HG03432 (cell line): Measurements from ENCODE around the gene MRPL34.

ENCODE experiments used
- ATAC-seq: cut with Tn5 transposase; IDR thresholded peaks from one replicate; pipeline ENCODE4 v1.9.1; 2021; ENCODE audit warnings: mild to moderate bottlenecking, moderate library complexity; ENCODE audit not compliant: unreplicated experiment

The MRPL34 gene

DNA sequence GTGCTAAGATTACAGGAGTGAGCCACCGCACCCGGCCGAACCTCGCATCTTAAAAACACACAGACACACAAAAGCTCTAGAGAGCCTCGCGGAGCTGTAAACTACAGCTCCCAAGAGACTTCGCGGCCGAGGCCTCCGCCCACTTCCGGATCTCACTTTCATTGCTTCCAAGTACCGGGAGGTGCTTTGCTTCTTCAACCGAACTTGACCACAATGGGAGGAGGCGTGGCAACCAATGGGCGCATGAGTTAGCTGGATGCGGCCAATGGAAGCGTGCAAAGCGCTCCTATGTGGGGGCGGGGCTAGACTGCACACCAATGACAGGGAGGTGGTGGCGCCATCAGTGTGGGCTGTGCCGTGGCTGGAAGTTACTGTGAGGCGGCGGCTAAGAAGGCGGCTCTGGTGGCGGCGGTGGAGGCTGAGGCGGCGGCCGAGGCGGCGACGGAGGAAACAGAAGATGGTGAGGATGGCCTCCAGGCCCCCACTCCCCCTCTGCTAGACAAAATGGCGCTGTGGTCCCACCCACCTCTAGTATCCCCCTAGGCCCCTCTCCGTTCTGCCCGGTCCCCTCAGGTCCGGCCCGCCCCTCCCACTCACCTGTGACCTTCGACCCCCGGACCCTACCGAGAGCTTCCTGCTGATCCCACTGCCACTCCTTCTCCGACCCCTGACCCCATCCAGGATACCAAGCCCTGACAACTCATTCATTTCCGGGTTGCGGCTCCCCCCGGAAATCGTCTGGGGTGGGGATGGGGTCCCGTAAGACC lies 3.7 kb downstream of the MRPL34 start, which contains the start of gene DDA1:
DDA1 (plus strand) TSS at position 366 of the 767 bp plus-strand sequence; CDS start at position 458, 92 bp downstream.
- ATAC-seq: peak; percentile 49

DNA sequence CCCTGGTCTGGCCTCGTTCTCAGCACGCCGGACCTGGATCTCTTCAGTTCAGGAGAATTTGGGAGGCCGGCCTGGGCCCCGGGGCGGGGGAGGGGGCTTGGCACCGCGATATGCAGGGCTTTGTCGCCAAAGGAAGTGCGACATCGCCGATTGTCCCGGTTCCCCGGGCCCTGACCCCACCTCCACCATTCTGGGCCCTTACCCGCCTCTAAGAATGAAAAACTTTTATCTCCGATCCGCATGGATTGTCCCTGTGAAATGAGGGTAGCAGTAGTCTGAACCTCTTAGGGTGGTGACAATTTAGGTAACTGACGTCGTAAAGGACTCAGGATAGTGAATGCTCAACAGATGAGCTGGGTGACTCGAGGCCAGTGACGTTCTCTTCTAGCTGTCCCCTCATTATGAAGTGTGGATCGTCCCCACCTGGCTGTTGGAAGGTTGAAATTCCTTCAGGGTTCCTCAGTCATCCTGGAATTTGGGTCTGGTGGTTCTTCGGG lies 4.3 kb downstream of the MRPL34 start:
- no peak for ATAC-seq

DNA sequence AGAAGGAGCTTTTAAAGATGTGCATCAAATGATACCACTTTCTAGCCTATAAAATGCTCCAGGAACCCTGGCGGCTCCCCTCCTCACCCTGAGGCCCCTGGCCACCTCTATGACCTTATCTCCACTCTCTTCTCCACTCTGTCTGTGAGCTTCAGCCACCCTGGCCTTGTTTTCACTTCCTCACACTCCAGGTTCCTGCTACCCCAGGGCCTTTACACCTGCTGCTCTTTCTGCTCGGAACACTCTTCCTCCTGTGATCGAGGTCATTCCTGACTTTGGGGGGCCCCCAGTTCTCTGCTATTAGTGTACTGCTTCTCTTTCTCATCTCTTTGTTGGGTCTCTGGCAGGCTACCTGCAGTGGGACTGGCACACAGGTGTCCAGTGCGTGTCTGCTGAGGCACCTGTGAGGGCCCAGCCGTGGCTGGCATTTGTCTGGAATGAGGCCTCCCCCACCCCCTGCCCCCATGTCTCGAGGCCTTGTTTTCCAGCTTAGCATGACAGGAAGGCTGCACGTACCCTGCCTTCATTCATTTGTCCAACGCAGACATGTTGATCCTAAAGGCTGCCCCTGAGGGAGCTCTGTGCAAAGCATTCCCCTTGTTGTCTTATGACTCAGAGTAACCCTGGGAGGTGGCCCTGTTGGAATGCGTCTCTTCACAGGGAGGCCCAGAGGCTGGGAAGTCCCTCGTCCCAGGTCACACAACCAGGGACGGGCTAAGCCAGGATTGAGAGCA lies 6.0 kb downstream of the MRPL34 start:
- no peak for ATAC-seq

DNA sequence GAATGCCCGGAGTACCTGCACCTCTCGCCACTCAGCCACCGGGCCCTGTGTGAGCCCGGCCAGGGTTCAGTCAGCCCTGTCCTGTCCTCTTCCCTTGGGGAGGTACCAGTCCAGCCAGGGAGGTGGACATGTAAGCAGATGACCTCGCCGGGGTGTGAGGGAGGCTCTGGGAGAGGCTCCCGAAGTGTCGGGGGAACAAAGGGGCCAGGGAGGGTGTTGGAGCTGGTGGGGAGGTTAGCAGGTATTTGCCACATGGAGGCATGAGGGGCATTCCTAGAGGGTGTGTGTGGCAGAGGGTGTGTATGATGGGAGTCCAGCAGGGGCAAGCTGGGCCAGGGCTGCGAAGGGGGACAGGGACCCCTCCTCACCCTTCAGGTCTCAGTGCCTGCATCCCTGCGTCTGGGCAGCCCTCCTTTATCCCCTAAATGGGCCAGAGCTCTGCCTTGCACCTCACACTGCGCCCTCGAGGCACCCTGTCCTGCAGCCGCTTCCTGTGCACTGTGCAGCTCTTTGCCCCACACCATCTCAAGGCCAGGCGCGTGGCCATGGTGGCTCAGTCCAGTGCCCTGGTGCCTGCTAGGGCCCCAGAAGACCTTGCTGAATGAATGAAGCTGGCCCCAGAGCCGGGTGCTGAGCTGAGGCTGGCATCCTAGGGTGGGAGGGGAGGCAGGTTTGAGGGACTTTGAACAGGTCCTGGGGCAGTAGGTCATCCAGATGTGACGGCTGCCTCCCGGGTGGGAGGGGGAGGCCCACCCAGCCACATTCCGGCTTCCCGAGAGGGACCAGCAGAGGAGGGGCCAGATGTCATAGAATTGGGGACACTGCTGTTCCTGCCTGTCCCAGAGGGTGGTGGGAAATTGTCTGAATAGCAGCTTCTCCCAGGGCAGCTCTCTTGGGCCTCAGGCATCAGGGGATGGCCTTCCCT lies 6.8 kb downstream of the MRPL34 start:
- ATAC-seq: no peak

DNA sequence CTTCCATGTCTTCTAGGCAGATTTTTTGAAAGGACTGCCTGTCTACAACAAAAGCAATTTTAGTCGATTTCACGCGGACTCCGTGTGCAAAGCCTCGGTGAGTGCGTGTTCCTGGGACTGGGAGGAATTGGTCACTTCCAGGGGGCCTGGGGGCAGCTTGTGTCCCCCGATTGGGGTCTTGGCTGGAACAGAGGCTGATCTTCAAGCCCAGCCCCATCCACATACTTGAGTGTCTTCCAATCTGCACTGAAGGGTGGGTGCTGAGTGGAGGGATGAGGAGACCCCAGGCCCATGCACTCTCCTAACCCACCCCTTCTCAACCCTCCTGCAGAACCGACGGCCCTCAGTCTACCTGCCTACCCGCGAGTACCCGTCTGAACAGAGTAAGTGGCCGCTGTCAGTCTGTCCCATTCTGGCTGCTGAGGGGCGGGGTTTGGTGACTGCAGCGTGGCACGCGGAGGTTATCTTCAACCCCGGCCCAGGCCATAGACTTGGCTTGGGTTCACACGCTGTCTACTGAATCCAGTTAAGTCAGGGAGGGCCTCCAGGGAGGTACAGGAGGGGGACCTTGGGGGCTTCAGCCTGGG lies 8.4 kb downstream of the MRPL34 start:
- ATAC-seq: no peak

DNA sequence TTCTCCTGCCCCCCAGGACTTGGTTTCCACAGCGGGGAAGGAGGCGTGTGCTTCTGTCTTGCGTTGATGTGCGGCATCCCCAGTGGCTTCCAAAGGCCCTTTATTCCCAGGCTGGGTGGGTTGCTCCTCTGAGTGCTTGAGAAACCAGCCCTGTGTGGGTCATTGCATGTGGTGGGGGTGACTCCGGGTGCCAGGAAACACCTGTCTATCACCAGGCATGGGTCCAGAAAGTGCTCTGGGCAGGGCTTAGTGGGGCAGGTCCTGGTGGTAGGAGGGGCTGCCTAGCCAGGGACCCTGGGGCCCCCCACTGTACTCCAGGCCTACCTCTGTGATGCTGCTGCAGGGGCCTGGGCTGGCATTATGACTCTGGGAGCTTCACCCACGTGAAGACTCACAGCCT lies 13.3 kb downstream of the MRPL34 start:
- ATAC-seq: no peak

DNA sequence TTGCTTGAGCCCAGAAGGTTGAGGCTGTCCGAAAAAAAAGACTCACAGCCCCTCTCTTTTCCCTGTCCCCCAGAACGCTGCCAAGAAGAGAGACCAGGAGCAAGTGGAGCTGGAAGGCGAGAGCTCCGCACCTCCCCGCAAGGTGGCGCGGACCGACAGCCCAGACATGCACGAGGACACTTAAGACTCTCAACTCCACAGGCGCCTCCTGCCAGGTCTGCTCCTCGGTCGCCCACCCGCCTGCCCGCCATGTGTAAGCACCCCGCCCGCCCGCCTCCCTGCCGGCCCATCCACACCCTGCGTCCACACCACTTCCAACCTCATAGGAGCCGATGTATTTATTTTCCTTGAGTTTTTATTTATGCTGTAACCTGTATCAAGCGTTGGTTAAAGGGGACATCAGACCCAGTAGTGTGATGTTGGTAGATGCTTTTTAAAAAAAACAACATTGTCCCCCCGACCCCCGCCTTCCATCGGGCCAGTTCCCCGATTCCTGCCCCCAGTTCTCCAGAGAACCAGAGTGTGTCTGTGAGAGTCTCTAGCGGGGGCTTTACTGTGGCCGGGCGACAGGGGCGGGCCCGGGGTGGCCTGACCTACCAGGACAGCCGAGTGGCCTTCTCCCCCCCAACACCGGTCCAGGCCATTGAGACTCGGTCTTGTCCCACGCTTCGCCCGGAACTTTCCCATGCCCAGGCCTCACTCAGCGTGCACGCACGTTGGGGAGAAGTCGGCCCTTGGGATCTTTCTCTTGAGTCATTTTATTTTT lies 14.0 kb downstream of the MRPL34 start:
- ATAC-seq: no peak

DNA sequence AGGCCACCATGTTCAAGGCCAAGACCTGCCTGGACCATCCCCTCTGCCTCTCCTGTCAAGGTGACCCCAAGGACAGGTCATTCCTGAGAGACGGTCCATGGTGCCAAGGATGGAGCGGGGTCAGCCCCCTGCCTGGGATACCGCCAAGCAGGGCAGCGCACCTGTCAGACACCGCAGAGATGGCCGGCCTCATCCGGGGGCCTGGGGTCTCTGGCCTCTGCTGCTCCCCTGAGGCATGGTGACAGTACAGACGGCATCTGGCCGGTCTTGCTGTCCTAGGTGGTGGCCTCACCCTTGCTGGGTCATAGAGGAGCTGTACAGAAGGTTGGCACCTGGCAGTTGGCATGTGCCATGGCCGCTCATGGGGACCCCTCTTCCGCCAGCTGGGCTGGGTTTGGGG lies 14.8 kb downstream of the MRPL34 start:
- ATAC-seq: no peak

DNA sequence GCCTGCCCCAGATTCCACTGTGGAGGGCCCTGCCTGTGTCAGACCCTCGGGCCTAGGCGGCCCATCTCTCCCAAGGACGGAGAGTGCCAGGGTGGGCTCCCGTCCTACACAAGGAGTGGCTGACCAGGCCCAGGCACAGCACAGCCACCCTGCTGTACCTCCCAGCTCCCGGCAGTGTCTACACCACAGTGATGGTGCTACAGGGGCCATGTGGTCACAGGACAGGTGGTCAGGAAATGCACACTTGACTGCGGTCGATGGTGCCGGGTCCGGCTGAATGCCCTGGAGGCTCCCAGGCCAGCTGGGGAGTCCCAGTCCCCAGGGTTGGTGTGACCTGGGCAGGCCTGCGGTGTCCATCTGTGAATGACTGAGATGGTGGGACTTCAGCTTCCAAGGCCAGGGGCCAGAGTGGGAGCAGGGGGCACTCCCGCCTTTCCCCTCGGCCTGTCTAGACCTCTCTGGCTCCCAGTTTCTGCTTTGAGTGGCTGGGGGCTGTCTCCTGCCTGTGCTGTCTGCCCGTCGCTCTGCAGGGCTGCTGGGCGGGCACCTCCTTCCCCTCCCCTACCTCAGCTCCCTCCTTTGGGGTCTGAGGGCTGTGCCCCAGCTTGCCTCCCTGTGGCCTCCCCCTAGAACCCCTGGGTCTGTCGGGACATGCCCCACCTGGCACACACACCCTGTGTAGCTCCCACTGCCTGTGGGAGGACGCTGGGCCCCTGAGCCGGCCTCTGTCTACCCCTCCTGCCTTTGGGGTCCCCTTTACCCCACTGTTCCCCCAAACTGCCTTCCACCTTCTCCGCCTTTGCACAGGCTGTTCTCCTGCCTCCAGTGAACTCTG lies 16.2 kb downstream of the MRPL34 start:
- no peak for ATAC-seq

DNA sequence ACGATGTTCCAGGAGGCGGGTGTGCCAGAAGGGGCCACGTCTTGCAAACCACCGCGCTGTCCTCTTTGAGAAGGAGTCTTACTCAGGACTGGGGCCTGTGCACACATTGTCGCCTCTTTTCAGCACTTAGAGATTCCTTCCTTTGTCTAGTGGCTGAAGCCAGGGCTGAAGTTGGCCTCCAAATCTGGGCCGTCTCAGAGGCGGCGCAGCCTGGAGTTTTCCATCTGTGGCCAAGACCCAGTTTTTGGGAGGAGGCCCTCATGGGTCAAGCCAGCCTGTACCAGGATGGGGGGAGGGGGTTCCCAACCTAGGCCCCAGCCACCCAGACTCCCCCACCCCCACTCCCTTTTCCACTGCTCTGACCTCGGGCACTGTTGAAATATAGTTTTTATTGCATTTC lies 17.2 kb downstream of the MRPL34 start:
- no peak for ATAC-seq

DNA sequence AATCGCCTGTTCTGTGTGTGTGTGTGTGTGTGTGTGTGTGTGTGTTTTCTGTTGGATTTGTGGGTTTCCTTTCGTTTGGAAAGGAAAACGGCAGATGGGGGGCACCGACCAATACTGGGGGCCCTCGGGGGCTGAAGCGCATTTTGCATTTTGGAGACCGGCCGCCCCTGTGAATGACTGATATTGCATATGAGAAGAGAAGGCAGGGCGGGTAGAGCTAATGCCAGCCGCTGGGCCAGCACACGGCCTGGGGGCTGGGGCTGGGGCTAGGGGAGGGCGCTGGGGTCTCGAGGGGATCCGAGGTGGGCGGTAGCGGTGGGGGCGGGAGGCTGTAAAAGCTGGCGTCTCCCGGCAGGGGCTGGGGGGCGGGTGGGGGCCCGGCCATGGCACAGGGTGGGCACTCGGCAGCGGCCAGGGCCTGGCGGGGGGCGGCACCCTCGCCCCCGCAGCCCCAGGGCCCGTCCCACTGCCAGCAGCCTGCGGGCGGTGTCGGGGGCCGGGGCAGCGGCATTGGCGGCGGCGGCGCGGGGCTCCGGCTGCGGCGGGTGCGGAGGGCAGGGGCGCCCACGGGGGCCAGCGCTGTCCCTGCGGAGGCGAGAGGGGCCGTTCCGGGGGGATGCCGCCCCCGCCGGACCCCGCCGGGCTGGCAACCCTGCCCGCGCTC lies 17.8 kb downstream of the MRPL34 start:
- ATAC-seq: no peak

DNA sequence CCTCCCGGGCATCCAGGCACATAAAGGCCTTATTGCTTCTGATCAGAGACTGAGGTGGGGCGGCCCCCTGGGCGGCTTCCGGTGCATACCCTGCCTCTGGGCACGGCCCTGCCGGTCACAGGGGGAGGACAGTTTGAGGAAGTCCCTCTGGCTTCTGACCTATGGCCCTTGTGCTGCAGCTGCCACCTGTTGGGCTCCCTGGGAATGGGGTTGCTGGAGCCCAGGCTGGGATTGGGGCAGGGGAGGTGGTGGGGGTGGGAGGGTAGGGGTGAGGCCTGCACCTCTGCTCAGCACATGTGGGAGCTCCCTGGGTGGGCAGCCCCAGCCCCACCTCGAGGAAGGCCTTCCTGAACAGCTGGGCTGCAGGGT lies 18.3 kb downstream of the MRPL34 start:
- ATAC-seq: no peak

DNA sequence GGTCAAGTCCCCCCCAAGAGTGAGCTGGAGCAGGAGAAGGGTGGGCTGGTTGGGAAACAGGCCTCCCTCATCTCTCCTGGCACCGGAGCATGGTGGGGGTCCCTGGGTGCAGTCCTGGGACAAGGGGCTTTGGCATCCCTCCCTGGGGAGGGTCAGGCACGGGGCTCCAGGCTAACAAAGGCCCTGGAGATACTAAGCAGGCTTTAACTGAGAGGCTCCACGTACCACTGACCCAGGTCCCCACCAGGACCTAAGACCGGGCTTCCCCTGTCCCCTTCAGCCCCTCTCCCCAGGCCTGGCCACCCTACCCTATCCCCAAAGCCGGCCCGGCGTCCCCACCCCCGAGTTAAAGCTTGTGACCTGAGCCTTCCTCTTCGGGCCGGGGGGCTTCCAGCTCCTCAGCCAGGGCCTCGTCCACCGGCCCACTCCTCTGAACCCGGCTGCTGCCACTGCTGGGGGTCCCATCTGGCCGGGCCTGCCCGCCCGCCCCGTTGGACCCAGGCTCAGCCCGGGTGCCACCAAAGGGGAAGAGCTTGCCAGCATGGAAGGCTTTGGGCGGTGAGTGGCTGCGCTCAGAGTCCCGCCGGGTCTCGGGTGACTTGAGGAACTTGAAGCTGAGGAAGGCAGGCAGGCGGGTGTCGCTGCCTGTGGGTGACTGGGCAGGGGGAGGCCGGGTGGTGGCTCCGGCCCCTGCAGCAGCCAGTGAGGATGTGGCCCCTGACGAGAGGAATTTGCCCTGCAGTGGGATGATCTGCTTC lies 18.9 kb downstream of the MRPL34 start:
- ATAC-seq: no peak

DNA sequence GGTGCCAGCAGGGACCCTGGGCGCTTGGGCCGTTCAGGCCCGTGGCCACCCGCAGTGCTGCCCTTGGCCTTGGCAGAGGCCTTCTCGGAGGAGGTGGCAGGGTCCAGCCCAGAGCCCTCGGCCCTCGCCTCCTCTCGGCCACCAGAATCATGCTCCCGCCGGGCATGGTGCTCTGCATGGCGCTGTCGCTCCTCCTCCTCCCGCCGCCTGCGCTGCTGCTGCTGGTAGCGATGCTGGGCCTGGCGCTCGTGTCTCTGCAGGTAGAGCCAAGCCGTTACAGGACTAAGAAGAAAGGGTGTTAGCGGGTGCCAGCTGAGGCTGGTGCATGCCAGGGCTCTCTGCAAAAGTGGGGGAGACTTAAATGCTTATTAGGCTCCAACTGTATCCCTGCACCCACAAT lies 19.5 kb downstream of the MRPL34 start:
- no peak for ATAC-seq

DNA sequence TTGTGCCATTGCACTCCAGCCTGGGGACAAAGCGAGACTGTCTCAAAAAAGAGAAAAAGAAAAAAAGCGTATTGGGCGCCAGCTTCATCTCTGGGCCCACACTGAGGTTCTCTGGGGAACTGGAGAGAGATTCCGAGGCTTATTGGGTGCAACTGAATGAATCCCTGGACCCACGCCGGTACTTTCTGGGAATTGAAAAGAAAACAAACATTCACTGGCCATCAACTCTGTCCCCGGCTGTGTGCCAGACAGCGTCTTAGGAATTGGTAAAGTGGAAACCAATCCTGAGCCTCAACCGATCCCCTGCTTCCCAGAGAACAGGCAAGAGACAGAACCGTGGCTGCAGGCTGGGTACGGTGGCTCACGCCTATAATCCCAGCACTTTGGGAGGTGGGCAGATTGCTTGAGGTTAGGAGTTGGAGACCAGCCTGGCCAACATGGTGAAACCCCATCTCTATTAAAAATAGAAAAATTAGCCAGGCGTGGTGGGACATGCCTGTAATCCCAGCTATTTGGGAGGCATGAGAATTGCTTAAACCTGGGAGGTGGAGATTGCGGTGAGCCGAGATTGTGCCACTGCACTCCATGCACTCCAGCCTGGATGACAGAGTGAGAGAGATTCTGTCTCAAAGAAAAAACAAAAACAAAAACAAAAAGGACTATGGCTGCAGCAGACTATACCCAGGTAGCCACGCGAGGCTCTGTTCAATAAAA lies 20.4 kb downstream of the MRPL34 start:
- ATAC-seq: no peak

DNA sequence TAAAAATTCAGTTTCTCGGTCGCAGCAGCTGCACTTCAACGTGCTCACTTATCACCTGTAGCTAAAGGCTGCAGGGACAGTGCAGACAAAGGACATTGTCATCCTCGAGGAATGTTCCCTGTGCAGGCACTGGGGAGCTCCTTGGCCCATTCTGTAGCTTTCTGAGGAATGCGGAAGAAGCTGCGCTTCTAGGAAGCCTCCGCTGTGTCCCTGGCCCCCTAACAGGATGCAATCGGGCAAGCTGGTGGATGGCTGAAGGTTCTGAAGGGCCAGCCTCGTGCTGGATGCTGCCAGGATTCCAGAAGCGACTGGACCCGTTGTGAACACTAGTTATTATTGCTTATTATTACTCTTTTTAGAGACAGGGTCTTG lies 20.9 kb downstream of the MRPL34 start:
- no peak for ATAC-seq

DNA sequence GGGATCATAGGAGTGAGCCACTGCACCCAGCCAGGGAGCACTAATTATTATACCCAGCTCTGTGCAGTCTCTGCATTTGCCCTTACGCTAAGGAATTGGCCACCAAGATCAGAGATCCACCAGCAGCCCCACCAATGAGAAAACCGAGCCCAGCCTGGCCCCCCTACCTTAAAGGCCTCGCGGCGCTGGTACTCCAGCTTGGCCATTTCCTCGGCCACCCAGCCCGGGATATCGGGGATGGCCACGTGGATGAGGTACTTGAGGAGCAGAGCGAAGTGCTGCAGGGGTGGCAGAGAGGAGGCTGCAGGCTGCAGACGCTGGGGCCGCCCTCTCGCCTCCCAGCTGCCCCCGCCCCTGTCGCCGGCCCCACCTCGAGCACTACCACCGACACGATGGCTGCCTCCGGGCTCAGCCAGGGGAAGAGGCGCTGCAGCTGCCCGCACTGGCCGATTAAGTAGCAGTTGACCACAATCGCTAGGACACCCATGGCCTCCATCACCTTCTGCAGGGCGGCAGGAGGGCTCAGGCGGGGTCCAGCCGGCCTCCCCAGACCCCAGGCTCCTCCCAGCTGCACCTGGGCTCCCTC lies 21.5 kb downstream of the MRPL34 start:
- no peak for ATAC-seq
